SK-N-SH treated with all-trans-retinoic acid at 6 μM for 48 hours (cell line): ENCODE data around the gene AGPAT4.

ENCODE experiments used
- ATAC-seq: fragments of 200-7000 bp; cut with Tn5 transposase; 3 replicates; pipeline ENCODE4 v1.9.1; 2020; ENCODE audit warnings: mild to moderate bottlenecking, moderate library complexity
- ARNTL ChIP-seq: fragments of 450-650 bp; formaldehyde crosslinking; IDR thresholded peaks from 2 replicates; pipeline ENCODE4 v1.5.0; 2020; ENCODE audit warnings: low read depth, mild to moderate bottlenecking, moderate library complexity, borderline replicate concordance
- BACH2 ChIP-seq: fragments of 250-450 bp; sonication (Bioruptor Pico); IDR thresholded peaks from 2 replicates; pipeline ENCODE4 v1.9.0; 2021; ENCODE audit warnings: mild to moderate bottlenecking, borderline replicate concordance
- CSDC2 ChIP-seq: fragments of 250-450 bp; sonication (Bioruptor Pico); IDR thresholded peaks from 2 replicates; pipeline ENCODE4 v1.5.0; 2020; ENCODE audit warnings: mild to moderate bottlenecking, moderate library complexity
- ESRRG ChIP-seq: fragments of 250-450 bp; sonication (Bioruptor Pico); IDR thresholded peaks from 2 replicates; pipeline ENCODE4 v1.6.1; 2021; ENCODE audit warnings: mild to moderate bottlenecking
- GLIS3 ChIP-seq: fragments of 250-450 bp; sonication (Bioruptor Pico); IDR thresholded peaks from 2 replicates; pipeline ENCODE4 v1.5.0; 2020; ENCODE audit warnings: mild to moderate bottlenecking, moderate library complexity
- ISL1 ChIP-seq: fragments of 250-450 bp; sonication (Bioruptor Pico); IDR thresholded peaks from 2 replicates; pipeline ENCODE4 v2.1.2; 2022; ENCODE audit warnings: mild to moderate bottlenecking, moderate library complexity
- OSR1 ChIP-seq: fragments of 250-450 bp; sonication (Bioruptor Pico); IDR thresholded peaks from 2 replicates; pipeline ENCODE4 v1.8.0; 2022; ENCODE audit warnings: moderate library complexity, mild to moderate bottlenecking, inconsistent platforms
- RARB ChIP-seq: fragments of 250-450 bp; sonication (Bioruptor Pico); IDR thresholded peaks from 2 replicates; pipeline ENCODE4 v1.8.0; 2021; ENCODE audit warnings: mild to moderate bottlenecking, moderate library complexity
- SNAI2 ChIP-seq: fragments of 250-450 bp; sonication (Bioruptor Pico); IDR thresholded peaks from 2 replicates; pipeline ENCODE4 v1.5.0; 2020; ENCODE audit warnings: mild to moderate bottlenecking, moderate library complexity
- TCF4 ChIP-seq: fragments of 250-450 bp; sonication (Bioruptor Pico); IDR thresholded peaks from 2 replicates; pipeline ENCODE4 v1.8.0; 2021; ENCODE audit warnings: mild to moderate bottlenecking, moderate library complexity, borderline replicate concordance
- TOX ChIP-seq: fragments of 250-450 bp; sonication (Bioruptor Pico); IDR thresholded peaks from 2 replicates; pipeline ENCODE4 v1.8.0; 2021; ENCODE audit warnings: mild to moderate bottlenecking, moderate library complexity, borderline replicate concordance
- ZFP3 ChIP-seq: fragments of 250-450 bp; sonication (Bioruptor Pico); IDR thresholded peaks from 2 replicates; pipeline ENCODE4 v1.5.0; 2020; ENCODE audit warnings: mild to moderate bottlenecking, moderate library complexity
- ZFP30 ChIP-seq: fragments of 450-650 bp; formaldehyde crosslinking; IDR thresholded peaks from 2 replicates; pipeline ENCODE4 v1.5.0; 2022; ENCODE audit warnings: mild to moderate bottlenecking, moderate library complexity
- ZNF565 ChIP-seq: fragments of 450-650 bp; formaldehyde crosslinking; conservative IDR thresholded peaks from 2 replicates; pipeline ENCODE4 v1.5.0; 2020; ENCODE audit warnings: low read depth, mild to moderate bottlenecking, moderate library complexity
- ZNF70 ChIP-seq: fragments of 450-650 bp; formaldehyde crosslinking; IDR thresholded peaks from 2 replicates; pipeline ENCODE4 v1.5.0; 2020; ENCODE audit warnings: mild to moderate bottlenecking, moderate library complexity
- TF ChIP-seq, protein P1 (sequence below): fragments of 250-450 bp; sonication (Bioruptor Pico); IDR thresholded peaks from 2 replicates; pipeline ENCODE4 v1.5.1; 2020; ENCODE audit warnings: low read depth, mild to moderate bottlenecking, moderate library complexity
- TF ChIP-seq, protein P2 (sequence below): fragments of 250-450 bp; sonication (Bioruptor Pico); IDR thresholded peaks from 2 replicates; pipeline ENCODE4 v1.8.0; 2020; ENCODE audit warnings: mild to moderate bottlenecking, moderate library complexity, borderline replicate concordance
- TF ChIP-seq, protein P3 (sequence below): fragments of 250-450 bp; sonication (Bioruptor Pico); IDR thresholded peaks from 2 replicates; pipeline ENCODE4 v1.5.1; 2021; ENCODE audit warnings: mild to moderate bottlenecking, moderate library complexity
- TF ChIP-seq, protein P4 (sequence below): fragments of 250-450 bp; sonication (Bioruptor Pico); IDR thresholded peaks from 2 replicates; pipeline ENCODE4 v1.8.0; 2021; ENCODE audit warnings: low read depth, mild to moderate bottlenecking, moderate library complexity, borderline replicate concordance

Gene AGPAT4

DNA sequence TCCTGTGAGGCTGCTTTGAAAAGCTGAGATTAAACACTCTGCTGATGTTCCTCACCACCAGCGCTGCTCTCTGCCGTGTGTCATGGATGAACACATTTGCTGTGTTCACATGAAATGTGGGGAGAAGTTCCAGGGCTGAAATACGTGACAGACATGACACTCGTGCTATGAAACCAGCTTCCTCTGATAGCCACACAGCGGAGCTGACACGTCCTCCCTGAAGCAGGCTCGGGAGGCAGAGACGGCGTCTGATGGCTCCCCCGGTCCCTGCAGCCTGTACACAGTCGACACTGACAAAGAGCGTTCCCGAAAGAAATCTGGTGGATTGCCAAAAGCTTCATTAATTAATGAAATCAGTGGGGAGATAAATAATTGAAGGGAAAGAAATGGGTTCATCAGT is 17.5 kb downstream of the AGPAT4 start:
- TF ChIP-seq ZNF70 (CRISPR knock-in tag) = no peak
- TF ChIP-seq, protein P1, sequence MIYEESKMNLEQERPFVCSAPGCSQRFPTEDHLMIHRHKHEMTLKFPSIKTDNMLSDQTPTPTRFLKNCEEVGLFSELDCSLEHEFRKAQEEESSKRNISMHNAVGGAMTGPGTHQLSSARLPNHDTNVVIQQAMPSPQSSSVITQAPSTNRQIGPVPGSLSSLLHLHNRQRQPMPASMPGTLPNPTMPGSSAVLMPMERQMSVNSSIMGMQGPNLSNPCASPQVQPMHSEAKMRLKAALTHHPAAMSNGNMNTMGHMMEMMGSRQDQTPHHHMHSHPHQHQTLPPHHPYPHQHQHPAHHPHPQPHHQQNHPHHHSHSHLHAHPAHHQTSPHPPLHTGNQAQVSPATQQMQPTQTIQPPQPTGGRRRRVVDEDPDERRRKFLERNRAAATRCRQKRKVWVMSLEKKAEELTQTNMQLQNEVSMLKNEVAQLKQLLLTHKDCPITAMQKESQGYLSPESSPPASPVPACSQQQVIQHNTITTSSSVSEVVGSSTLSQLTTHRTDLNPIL (CRISPR knock-in tag) = no peak
- ATAC-seq = no peak

DNA sequence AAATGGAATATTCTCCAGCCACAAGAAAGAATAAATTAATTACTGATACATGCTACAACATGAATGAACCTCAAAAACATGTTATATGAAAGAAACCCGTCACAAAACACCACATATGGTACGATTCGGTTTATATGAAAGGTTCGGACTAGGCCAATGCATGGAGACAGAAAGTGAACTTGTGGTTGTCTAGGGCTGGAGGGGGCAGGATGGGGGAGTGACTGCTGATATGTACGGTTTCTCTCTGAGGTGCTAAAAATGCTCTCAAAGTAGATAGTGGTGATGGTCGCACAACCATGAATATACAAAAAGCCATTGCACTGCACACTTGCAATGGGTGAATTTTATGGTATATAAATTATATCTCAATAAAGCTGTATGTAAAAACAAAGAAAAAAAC is 18.3 kb downstream of the AGPAT4 start:
- no peak for ATAC-seq
- TF ChIP-seq ZNF565 (CRISPR knock-in tag) (no peak), BACH2 (CRISPR knock-in tag) (no peak), TCF4 (CRISPR knock-in tag) (no peak), ZFP3 (CRISPR knock-in tag) (no peak), CSDC2 (CRISPR knock-in tag) (no peak), ESRRG (CRISPR knock-in tag) (no peak)
- TF ChIP-seq, protein P2, sequence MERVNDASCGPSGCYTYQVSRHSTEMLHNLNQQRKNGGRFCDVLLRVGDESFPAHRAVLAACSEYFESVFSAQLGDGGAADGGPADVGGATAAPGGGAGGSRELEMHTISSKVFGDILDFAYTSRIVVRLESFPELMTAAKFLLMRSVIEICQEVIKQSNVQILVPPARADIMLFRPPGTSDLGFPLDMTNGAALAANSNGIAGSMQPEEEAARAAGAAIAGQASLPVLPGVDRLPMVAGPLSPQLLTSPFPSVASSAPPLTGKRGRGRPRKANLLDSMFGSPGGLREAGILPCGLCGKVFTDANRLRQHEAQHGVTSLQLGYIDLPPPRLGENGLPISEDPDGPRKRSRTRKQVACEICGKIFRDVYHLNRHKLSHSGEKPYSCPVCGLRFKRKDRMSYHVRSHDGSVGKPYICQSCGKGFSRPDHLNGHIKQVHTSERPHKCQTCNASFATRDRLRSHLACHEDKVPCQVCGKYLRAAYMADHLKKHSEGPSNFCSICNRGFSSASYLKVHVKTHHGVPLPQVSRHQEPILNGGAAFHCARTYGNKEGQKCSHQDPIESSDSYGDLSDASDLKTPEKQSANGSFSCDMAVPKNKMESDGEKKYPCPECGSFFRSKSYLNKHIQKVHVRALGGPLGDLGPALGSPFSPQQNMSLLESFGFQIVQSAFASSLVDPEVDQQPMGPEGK (CRISPR knock-in tag) = no peak

DNA sequence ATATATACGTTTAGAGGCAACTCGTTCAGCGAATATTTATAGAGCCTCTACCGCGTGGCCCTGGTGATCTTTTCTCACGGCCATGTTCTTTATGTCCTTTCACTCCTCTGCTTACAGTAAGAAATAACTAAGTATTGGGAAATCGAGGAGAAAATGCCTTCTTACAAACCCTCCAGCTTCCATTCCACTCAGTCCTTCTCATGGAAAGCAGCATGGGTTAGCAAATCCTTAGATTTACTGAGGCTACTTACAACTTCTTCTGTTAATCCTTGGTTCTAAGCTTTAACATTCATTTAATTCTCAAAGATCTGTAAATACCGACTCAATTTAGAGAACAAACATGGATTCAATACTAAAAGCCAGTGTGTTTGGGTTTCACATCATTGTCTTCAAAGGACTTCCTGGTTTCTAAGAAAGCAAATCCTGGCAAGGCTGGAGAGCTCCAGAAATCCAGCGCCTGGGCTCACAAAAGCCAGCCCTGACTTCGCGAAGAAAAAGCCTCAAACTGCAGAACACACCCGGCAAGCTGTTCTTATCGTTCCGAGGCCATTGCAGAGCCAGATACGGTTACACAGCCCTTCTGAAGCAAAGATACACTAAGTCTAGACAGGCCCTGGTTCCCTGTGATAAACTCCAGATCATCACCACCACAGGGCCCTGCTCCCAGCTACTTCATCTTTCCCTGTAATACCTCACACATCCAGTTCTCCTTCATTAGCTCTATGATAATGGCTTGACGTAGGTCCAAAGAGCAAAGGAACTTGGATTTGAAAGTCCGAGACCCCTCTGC is 19.2 kb downstream of the AGPAT4 start:
- TF ChIP-seq GLIS3 (no peak), TCF4 (CRISPR knock-in tag) (peak; percentile 38; the same call in 1 of the 2 replicates), TOX (CRISPR knock-in tag) (no peak)
- TF ChIP-seq, protein P2 (CRISPR knock-in tag) = no peak
- peak; percentile 18; the same call in 1 of the 3 replicates for ATAC-seq

DNA sequence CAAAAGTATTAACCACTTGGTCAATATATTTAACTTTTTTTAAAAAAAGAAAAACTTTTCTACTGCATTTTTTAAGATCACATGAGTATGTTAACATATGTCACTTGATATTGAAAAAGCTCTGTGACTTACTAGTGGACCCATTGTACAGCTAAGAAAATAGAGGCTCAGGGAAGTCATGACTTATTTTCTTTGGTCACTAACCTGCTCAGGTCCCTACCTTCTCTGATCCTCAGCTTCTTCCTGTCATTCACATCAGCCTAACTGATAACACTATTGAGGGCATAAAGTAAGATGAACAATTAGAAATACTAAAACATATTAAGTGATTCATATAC is 19.8 kb downstream of the AGPAT4 start:
- no peak for TF ChIP-seq SNAI2 (CRISPR knock-in tag)
- no peak for TF ChIP-seq ARNTL (CRISPR knock-in tag)
- TF ChIP-seq TCF4 (CRISPR knock-in tag) = no peak
- no peak for TF ChIP-seq RARB (CRISPR knock-in tag)
- no peak for TF ChIP-seq ZFP30 (CRISPR knock-in tag)
- TF ChIP-seq OSR1 (CRISPR knock-in tag) = no peak
- TF ChIP-seq, protein P1 (CRISPR knock-in tag) = no peak
- TF ChIP-seq GLIS3 = no peak
- TF ChIP-seq ZFP3 (CRISPR knock-in tag) = no peak
- TF ChIP-seq, protein P3, sequence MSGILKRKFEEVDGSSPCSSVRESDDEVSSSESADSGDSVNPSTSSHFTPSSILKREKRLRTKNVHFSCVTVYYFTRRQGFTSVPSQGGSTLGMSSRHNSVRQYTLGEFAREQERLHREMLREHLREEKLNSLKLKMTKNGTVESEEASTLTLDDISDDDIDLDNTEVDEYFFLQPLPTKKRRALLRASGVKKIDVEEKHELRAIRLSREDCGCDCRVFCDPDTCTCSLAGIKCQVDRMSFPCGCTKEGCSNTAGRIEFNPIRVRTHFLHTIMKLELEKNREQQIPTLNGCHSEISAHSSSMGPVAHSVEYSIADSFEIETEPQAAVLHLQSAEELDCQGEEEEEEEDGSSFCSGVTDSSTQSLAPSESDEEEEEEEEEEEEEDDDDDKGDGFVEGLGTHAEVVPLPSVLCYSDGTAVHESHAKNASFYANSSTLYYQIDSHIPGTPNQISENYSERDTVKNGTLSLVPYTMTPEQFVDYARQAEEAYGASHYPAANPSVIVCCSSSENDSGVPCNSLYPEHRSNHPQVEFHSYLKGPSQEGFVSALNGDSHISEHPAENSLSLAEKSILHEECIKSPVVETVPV (CRISPR knock-in tag) = no peak
- ATAC-seq = no peak

DNA sequence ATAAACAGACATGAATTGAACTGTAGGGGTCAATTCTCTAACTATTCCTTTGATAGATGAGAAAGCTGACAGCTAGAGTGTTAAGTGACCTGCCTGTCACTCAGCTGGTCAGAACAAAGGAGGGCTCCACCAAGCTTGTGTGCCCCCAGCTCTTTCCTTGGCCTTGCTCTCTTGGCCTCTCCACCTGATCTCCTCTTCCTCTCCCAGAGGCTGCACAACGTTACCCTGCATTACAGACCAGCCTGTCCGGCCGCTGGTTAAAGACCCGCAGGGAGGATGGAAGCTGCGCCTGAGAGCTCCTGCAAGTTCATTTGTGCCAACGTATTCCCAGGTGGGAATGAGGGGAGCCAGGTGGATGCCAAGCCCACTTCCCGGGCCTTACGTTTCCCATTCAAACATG is 22.5 kb downstream of the AGPAT4 start:
- TF ChIP-seq ISL1 (CRISPR knock-in tag) = no peak
- TF ChIP-seq ARNTL (CRISPR knock-in tag) = no peak
- TF ChIP-seq, protein P4, sequence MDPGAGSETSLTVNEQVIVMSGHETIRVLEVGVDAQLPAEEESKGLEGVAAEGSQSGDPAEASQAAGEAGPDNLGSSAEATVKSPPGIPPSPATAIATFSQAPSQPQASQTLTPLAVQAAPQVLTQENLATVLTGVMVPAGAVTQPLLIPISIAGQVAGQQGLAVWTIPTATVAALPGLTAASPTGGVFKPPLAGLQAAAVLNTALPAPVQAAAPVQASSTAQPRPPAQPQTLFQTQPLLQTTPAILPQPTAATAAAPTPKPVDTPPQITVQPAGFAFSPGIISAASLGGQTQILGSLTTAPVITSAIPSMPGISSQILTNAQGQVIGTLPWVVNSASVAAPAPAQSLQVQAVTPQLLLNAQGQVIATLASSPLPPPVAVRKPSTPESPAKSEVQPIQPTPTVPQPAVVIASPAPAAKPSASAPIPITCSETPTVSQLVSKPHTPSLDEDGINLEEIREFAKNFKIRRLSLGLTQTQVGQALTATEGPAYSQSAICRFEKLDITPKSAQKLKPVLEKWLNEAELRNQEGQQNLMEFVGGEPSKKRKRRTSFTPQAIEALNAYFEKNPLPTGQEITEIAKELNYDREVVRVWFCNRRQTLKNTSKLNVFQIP (CRISPR knock-in tag) = no peak
- no peak for ATAC-seq
